Fibroblast of lung (primary cell): ENCODE data around the gene NCL. TPM values are rescaled to one million over a fixed set of nuclear protein-coding genes. Genes with fewer than 3 reads are reported as not detected.

ENCODE experiments used
- DNase-seq, 2 donors: peaks; one replicate each; pipeline versions ENCODE4 v3.0.0 to v3.0.0-alpha.2; 2010; ENCODE audit warnings: low read depth in 2 of 2
- H2AFZ ChIP-seq: 2 replicates; pipeline ENCODE4 v1.5.1; 2012; ENCODE audit warnings: low read length, control low read depth, inconsistent platforms
- H3K27ac ChIP-seq: 2 replicates; pipeline ENCODE4 v1.5.1; 2011; ENCODE audit warnings: low read length, control low read depth; ENCODE audit not compliant: insufficient read depth
- H3K27me3 ChIP-seq: 2 replicates; pipeline ENCODE4 v1.5.1; 2011; ENCODE audit warnings: mild to moderate bottlenecking, low read length; ENCODE audit not compliant: control insufficient read depth, insufficient read depth
- H3K36me3 ChIP-seq: 2 replicates; pipeline ENCODE4 v1.5.1; 2011; ENCODE audit warnings: low read length; ENCODE audit not compliant: control insufficient read depth, insufficient read depth
- H3K4me1 ChIP-seq: 2 replicates; pipeline ENCODE4 v1.5.1; 2011; ENCODE audit warnings: low read length; ENCODE audit not compliant: control insufficient read depth, insufficient read depth; ENCODE audit errors: extremely low read depth
- H3K4me2 ChIP-seq: 2 replicates; pipeline ENCODE4 v1.5.1; 2011; ENCODE audit warnings: low read length, control low read depth; ENCODE audit not compliant: insufficient read depth; ENCODE audit errors: extremely low read depth
- H3K4me3 ChIP-seq, 4 experiments: fragments of 200-600 bp in 1 of 4; sonication (generic) in 1 of 4; replicated peaks in 1 of 4; 2 replicates each; pipeline ENCODE4 v1.5.1; 2011 to 2016; ENCODE audit warnings: low read length in 4 of 4, low read depth in 3 of 4, mild to moderate bottlenecking in 3 of 4, control low read depth in 2 of 4, inconsistent platforms in 1 of 4, mixed read lengths in 1 of 4; ENCODE audit not compliant: insufficient read depth in 1 of 4; ENCODE audit errors: control extremely low read depth in 1 of 4
- H3K79me2 ChIP-seq: 2 replicates; pipeline ENCODE4 v1.5.1; 2012; ENCODE audit warnings: mild to moderate bottlenecking, low read length, inconsistent platforms; ENCODE audit not compliant: control insufficient read depth, insufficient read depth
- H3K9ac ChIP-seq: 2 replicates; pipeline ENCODE4 v1.5.1; 2011; ENCODE audit warnings: mild to moderate bottlenecking, low read length, control low read depth; ENCODE audit not compliant: insufficient read depth
- H3K9me3 ChIP-seq: 2 replicates; pipeline ENCODE4 v1.5.1; 2012; ENCODE audit warnings: low read depth, low read length; ENCODE audit not compliant: control insufficient read depth, insufficient read depth
- H4K20me1 ChIP-seq: 2 replicates; pipeline ENCODE4 v1.5.1; 2011; ENCODE audit warnings: low read length; ENCODE audit not compliant: control insufficient read depth, insufficient read depth; ENCODE audit errors: extremely low read depth
- EZH2 ChIP-seq: IDR thresholded peaks from 2 replicates; pipeline ENCODE4 v1.5.1; 2012; ENCODE audit warnings: low read length, control low read depth, mild to moderate bottlenecking; ENCODE audit errors: missing control alignments
- polyA plus RNA-seq, 2 donors: library from polyadenylated mRNA; depleted of rRNA in 1 of 2; stranded (reverse) in 1 of 2; unstranded in 1 of 2; fragments of >200 nt; gene quantifications; 2 replicates each; pipeline ENCODE4 v1.2.1, GENCODE V29; 2011 to 2012; ENCODE audit warnings: missing spikeins in 1 of 2
- total RNA-seq: library from RNA; depleted of rRNA; stranded (reverse); fragments of >200 nt; gene quantifications from 2 replicates; pipeline ENCODE4 v1.2.1, GENCODE V29; 2014
- TF ChIP-seq, protein P1 (sequence below), 2 donors: IDR thresholded peaks in 1 of 2; conservative IDR thresholded peaks in 1 of 2; 1 replicate in 1 of 2; 2 replicates in 1 of 2; pipeline ENCODE4 v1.5.1; 2011 to 2012; ENCODE audit warnings: low read length in 2 of 2, control low read depth in 1 of 2, inconsistent platforms in 1 of 2, low read depth in 1 of 2, mild to moderate bottlenecking in 1 of 2

NCL gene
- total and polyA plus RNA-seq, 2 donors (not counting 1 experiment from before 2014, with no cell fraction given): 73.5 to 113 TPM

DNA sequence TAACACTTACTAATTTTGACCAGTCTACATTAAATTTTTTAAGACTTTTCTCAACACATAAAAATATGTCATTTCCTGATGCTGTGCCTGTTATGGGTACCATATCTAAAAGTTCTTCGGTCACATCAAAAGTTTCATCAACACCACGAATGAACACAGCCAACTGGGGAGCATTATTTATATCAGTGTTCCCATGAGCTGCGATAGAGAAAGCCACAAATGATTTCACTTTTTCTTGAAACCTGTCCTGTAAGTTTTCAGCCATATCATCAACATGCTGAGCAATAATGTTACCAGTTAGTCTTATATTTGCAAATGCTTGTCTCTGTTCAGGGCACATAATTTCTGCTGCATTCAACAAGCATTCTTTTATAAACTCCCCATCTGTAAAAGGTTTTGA is 30.4 kb upstream of the NCL start:
- no peaks in the 10 kb centered on the region for H3K9me3 ChIP-seq
- no peaks in the 10 kb centered on the region for H3K36me3 ChIP-seq
- no peaks in the 10 kb centered on the region for H3K27me3 ChIP-seq
- H3K4me1 ChIP-seq: no peaks in the 10 kb centered on the region
- no peak overlapping the region for H3K4me3 ChIP-seq
- H2AFZ ChIP-seq: no peak overlapping the region
- no peak overlapping the region for H3K27ac ChIP-seq
- DNase-seq: no peak
- H4K20me1 ChIP-seq: no peaks in the 10 kb centered on the region
- no peak overlapping the region for H3K9ac ChIP-seq
- H3K79me2 ChIP-seq: no peaks in the 10 kb centered on the region
- no peak for TF ChIP-seq EZH2
- TF ChIP-seq, protein P1, sequence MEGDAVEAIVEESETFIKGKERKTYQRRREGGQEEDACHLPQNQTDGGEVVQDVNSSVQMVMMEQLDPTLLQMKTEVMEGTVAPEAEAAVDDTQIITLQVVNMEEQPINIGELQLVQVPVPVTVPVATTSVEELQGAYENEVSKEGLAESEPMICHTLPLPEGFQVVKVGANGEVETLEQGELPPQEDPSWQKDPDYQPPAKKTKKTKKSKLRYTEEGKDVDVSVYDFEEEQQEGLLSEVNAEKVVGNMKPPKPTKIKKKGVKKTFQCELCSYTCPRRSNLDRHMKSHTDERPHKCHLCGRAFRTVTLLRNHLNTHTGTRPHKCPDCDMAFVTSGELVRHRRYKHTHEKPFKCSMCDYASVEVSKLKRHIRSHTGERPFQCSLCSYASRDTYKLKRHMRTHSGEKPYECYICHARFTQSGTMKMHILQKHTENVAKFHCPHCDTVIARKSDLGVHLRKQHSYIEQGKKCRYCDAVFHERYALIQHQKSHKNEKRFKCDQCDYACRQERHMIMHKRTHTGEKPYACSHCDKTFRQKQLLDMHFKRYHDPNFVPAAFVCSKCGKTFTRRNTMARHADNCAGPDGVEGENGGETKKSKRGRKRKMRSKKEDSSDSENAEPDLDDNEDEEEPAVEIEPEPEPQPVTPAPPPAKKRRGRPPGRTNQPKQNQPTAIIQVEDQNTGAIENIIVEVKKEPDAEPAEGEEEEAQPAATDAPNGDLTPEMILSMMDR (conservative IDR thresholded peaks at IDR 0.05 in 1 of 2, IDR thresholded peaks at IDR 0.05 in 1 of 2; ENCODE audit: low read depth in 1 of 2, low read length in 2 of 2): no peak
- H3K4me2 ChIP-seq: no peak overlapping the region

DNA sequence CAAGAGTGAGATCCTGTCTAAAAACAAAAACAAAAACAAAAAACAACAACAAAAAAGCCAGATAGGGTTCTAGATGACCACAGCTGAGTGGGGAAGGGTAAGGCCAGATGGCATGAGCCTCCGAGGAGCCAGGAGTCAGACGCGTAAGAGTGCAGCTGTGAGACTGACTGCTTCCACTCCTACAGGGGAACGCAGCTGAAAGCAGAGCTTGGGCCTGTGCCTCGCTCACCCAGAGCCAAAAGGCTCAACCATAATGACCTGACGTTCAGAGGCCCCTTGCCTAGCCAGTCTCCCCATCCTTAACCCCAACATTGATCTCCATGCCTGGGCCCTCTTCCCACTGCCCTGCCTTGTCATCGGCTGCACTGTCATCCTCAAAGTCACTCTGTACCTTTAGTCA is 26.5 kb upstream of the NCL start:
- TF ChIP-seq, protein P1 (conservative IDR thresholded peaks at IDR 0.05 in 1 of 2, IDR thresholded peaks at IDR 0.05 in 1 of 2; ENCODE audit: low read depth in 1 of 2, low read length in 2 of 2): no peak
- no peak for TF ChIP-seq EZH2
- DNase-seq: no peak
- Histone ChIP-seq H3K4me3 (no peak overlapping the region), H3K27ac (no peak overlapping the region), H2AFZ (no peak overlapping the region), H3K9me3 (no peaks in the 10 kb centered on the region), H4K20me1 (no peaks in the 10 kb centered on the region), H3K9ac (no peak overlapping the region), H3K27me3 (no peaks in the 10 kb centered on the region), H3K79me2 (no peaks in the 10 kb centered on the region), H3K4me2 (no peak overlapping the region), H3K4me1 (no peaks in the 10 kb centered on the region), H3K36me3 (no peaks in the 10 kb centered on the region)

DNA sequence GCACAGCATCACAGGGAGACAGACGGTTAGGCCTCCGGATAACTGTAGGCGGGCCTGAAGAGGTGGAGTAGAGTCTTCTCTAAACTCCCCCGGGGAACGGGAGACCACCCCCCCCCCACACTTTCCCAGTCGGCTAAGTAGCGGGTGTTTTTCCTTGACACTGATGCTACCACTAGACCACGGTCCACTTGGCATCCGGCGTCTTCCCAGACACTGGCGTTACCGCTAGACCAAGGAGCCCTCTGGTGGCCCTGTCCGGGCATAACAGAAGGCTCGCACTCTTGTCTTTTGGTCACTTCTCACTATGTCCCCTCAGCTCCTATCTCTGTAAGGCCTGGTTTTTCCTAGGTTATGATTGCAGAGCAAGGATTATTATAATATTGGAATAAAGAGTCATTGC is 25.7 kb upstream of the NCL start:
- Histone ChIP-seq H3K4me3 (no peak overlapping the region), H3K79me2 (no peaks in the 10 kb centered on the region), H3K9me3 (no peaks in the 10 kb centered on the region), H3K27ac (no peak overlapping the region), H3K4me1 (no peaks in the 10 kb centered on the region), H4K20me1 (no peaks in the 10 kb centered on the region), H3K9ac (no peak overlapping the region), H2AFZ (no peak overlapping the region), H3K4me2 (no peak overlapping the region), H3K36me3 (no peaks in the 10 kb centered on the region), H3K27me3 (no peaks in the 10 kb centered on the region)
- TF ChIP-seq, protein P1 (conservative IDR thresholded peaks at IDR 0.05 in 1 of 2, IDR thresholded peaks at IDR 0.05 in 1 of 2; ENCODE audit: low read depth in 1 of 2, low read length in 2 of 2): peak; percentile 30 to 32
- no peak for TF ChIP-seq EZH2
- DNase-seq: no peak
